Osteoblast (primary cell): ENCODE data around the gene LSS. TPM values are rescaled to one million over a fixed set of nuclear protein-coding genes. Genes with fewer than 3 reads are reported as not detected.

Source experiments
- DNase-seq: peaks from one replicate; pipeline ENCODE4 v3.0.0; 2011; ENCODE audit warnings: low spot score, mixed read lengths; ENCODE audit not compliant: insufficient read length; ENCODE audit errors: missing footprints
- H2AFZ ChIP-seq: 2 replicates; pipeline ENCODE4 v1.6.0; 2011; ENCODE audit warnings: mild to moderate bottlenecking, low read length
- H3K27ac ChIP-seq: 2 replicates; pipeline ENCODE4 v1.5.1; 2011; ENCODE audit warnings: mild to moderate bottlenecking, low read depth, low read length, moderate library complexity
- H3K27me3 ChIP-seq: 2 replicates; pipeline ENCODE4 v1.6.0; 2012; ENCODE audit warnings: mild to moderate bottlenecking, control low read depth, inconsistent platforms, low read length, moderate library complexity; ENCODE audit not compliant: insufficient read depth
- H3K36me3 ChIP-seq: 2 replicates; pipeline ENCODE4 v1.5.1; 2011; ENCODE audit warnings: mild to moderate bottlenecking, low read length, control low read depth, moderate library complexity; ENCODE audit not compliant: insufficient read depth
- H3K4me1 ChIP-seq: 2 replicates; pipeline ENCODE4 v1.5.1; 2011; ENCODE audit warnings: mild to moderate bottlenecking, low read length, control low read depth, moderate library complexity; ENCODE audit not compliant: insufficient read depth
- H3K4me2 ChIP-seq: 2 replicates; pipeline ENCODE4 v1.6.0; 2011; ENCODE audit warnings: mild to moderate bottlenecking, low read length; ENCODE audit not compliant: insufficient read depth
- H3K4me3 ChIP-seq: fragments of 200-600 bp; sonication (generic); 3 replicates; pipeline ENCODE4 v1.5.1; 2012; ENCODE audit warnings: mild to moderate bottlenecking, low read length, inconsistent platforms; ENCODE audit not compliant: insufficient read depth
- H3K79me2 ChIP-seq: 2 replicates; pipeline ENCODE4 v1.6.0; 2012; ENCODE audit warnings: mild to moderate bottlenecking, low read length, control low read depth, inconsistent platforms; ENCODE audit not compliant: insufficient read depth
- H3K9me3 ChIP-seq: 2 replicates; pipeline ENCODE4 v1.5.1; 2011; ENCODE audit warnings: low read depth, low read length, control low read depth
- H4K20me1 ChIP-seq: 2 replicates; pipeline ENCODE4 v1.6.0; 2012; ENCODE audit warnings: mild to moderate bottlenecking, low read length, control low read depth; ENCODE audit not compliant: insufficient read depth
- total RNA-seq: library from RNA; depleted of rRNA; stranded (reverse); fragments of >200 nt; gene quantifications from 2 replicates; pipeline ENCODE4 v1.2.3, GENCODE V29; 2012
- TF ChIP-seq, protein P1 (sequence below): IDR thresholded peaks from 2 replicates; pipeline ENCODE4 v1.5.1; 2011; ENCODE audit warnings: mild to moderate bottlenecking, low read depth, low read length, moderate library complexity; ENCODE audit errors: extremely low read depth

Gene LSS
- total RNA-seq, 1 donor: 122 TPM

DNA sequence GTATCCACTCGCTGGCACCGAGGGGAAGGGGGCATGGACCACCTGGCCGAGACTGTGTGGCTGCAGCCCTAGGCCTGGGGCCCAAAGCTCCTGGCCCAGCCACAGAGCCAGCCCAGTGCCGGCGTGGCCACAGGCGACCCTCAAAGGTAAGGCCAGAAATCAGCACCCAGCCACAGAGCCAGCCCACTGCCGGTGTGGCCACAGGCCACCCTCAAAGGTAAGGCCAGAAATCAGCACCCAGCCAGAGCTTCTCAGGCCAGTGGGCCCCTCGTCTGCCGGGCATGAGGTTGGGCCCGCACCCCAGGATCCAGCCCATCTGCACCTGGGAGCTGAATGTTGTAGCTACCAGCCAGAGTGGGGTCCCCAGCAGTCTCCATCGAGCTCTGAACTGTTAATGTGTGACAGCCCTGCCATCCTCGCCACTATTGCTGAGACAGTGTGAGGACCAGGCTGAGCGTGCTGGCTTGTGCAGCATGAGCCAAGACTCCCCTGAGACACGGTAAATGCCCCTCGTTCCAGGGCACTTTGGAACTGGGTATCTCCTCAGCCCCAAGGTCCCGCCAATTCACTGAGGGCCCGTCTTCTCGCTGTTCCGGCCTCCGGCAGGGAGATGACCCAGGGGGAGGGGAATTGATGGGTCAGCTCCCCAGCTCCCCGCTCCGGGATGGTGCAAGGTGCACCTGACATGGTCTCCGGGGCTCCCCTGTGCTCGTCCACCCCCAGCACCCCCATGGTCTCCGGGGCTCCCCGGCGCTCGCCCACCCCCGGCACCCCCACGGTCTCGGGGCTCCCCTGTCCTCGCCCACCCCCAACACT is 68.5 kb downstream of the LSS start:
- TF ChIP-seq, protein P1, sequence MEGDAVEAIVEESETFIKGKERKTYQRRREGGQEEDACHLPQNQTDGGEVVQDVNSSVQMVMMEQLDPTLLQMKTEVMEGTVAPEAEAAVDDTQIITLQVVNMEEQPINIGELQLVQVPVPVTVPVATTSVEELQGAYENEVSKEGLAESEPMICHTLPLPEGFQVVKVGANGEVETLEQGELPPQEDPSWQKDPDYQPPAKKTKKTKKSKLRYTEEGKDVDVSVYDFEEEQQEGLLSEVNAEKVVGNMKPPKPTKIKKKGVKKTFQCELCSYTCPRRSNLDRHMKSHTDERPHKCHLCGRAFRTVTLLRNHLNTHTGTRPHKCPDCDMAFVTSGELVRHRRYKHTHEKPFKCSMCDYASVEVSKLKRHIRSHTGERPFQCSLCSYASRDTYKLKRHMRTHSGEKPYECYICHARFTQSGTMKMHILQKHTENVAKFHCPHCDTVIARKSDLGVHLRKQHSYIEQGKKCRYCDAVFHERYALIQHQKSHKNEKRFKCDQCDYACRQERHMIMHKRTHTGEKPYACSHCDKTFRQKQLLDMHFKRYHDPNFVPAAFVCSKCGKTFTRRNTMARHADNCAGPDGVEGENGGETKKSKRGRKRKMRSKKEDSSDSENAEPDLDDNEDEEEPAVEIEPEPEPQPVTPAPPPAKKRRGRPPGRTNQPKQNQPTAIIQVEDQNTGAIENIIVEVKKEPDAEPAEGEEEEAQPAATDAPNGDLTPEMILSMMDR: no peak
- Histone ChIP-seq H3K4me3 (no peak overlapping the region), H3K27ac (no peak overlapping the region)

DNA sequence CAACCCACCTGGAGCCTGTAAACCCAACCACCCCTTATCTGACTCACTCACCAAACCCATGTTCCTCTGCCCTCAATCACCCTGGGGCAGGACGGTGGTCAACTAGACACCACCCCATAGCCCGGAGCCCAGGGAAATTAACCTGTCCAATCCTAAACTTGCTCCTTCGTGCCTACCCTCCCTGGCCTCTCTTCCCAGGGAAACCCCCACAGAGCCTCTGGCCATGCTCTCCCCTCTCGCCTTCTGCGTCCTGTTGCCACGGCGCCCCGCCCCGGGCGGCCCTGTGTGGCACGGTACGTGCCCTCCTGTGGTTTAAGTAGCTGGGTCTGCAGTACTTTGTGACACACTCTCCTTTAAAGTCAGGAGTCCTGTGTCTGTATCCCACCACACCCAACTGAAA is 69.2 kb downstream of the LSS start:
- Histone ChIP-seq H3K36me3 (no peaks in the 10 kb centered on the region), H3K79me2 (no peaks in the 10 kb centered on the region), H3K9me3 (no peaks in the 10 kb centered on the region), H3K4me1 (no peaks in the 10 kb centered on the region), H3K27ac (no peak overlapping the region), H3K4me3 (no peak overlapping the region), H3K4me2 (no peak overlapping the region), H2AFZ (no peak overlapping the region), H3K27me3 (peaks cover 4% of the 10 kb centered on the region), H4K20me1 (no peaks in the 10 kb centered on the region)
- TF ChIP-seq, protein P1: no peak
- DNase-seq: peak; percentile 78

More for the DNA sequence above, 68.5 kb downstream of the LSS start:
- H3K4me1 ChIP-seq: no peaks in the 10 kb centered on the region
- no peak overlapping the region for H3K4me2 ChIP-seq
- no peaks in the 10 kb centered on the region for H3K9me3 ChIP-seq
- no peaks in the 10 kb centered on the region for H4K20me1 ChIP-seq
- peak; percentile 77 for DNase-seq
- H3K36me3 ChIP-seq: no peaks in the 10 kb centered on the region
- no peak overlapping the region for H2AFZ ChIP-seq
- no peaks in the 10 kb centered on the region for H3K79me2 ChIP-seq
- peaks cover 4% of the 10 kb centered on the region for H3K27me3 ChIP-seq

DNA sequence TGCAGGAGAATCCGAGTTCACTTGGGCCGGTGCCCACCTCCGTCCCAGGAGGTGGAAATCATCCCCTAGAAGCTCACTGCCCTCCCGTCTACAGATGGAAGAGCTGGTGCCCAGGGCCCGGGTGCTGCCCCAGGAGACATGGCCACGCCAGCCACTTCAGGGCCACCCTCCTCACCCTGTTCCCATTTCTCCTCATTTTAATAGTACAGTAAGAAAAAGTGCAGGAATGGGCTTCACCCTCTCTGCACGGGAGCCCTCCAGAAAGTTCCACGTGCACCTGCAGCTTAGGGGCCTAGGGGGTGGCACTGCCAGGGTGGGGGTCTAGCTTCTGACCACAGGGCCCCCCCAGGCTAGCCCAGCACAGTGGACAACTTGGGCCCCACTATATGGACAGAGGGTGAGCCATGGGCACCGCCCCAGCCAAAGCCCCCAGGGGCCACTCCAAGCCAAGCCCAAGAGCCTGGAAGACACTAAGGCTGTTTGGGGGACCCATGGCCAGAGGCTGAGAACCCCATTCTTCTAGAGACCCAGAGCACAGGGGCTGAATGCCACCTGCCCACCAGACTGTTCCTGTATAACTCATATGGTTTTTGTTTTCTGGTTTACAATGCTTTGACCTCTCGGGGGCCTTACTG is 69.8 kb downstream of the LSS start:
- Histone ChIP-seq H3K4me2 (no peak overlapping the region), H2AFZ (no peak overlapping the region), H3K27ac (no peak overlapping the region), H3K79me2 (no peaks in the 10 kb centered on the region), H4K20me1 (no peaks in the 10 kb centered on the region), H3K4me3 (no peak overlapping the region), H3K27me3 (peaks cover 4% of the 10 kb centered on the region), H3K4me1 (no peaks in the 10 kb centered on the region), H3K36me3 (no peaks in the 10 kb centered on the region), H3K9me3 (no peaks in the 10 kb centered on the region)
- DNase-seq: peak; percentile 45
- TF ChIP-seq, protein P1: no peak

DNA sequence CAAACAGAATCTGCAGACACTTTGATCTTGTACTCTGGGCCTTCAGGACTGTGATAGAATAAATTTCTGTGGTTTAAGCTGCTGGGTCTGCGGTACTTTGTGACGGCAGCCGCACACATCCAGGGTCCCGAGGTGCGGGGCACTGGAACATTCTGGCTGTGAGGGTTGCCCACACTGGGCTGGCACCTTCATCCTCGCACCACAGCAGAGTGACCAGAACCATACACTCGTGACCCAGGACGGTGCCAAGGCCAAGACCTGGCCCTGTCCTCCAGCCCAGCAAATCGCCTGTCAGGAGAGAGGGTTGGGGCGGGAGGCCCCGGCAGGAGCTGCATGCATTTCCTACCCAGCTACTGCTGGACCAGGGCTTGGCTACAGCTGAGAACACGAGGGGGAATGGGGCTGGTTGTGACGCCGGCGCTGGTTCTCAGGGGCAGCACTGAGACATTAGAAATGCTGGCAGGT is 70.6 kb downstream of the LSS start:
- H4K20me1 ChIP-seq: no peaks in the 10 kb centered on the region
- H2AFZ ChIP-seq: no peak overlapping the region
- no peak overlapping the region for H3K4me2 ChIP-seq
- no peaks in the 10 kb centered on the region for H3K79me2 ChIP-seq
- peaks cover 4% of the 10 kb centered on the region for H3K4me1 ChIP-seq
- DNase-seq: peak; percentile 61
- no peak overlapping the region for H3K4me3 ChIP-seq
- H3K27ac ChIP-seq: no peak overlapping the region
- H3K36me3 ChIP-seq: no peaks in the 10 kb centered on the region
- peaks cover 3% of the 10 kb centered on the region for H3K27me3 ChIP-seq
- TF ChIP-seq, protein P1: no peak
- H3K9me3 ChIP-seq: no peaks in the 10 kb centered on the region
